BJ (cell line): ENCODE data around the gene DNAH3. TPM values are rescaled to one million over a fixed set of nuclear protein-coding genes. Genes with fewer than 3 reads are reported as not detected.

Experiments
- CTCF ChIA-PET: fragments of 350-600 bp; formaldehyde crosslinking; extraction: SDS; loops from one replicate; lab custom pipeline; 2021; ENCODE audit warnings: antibody characterized with exemption, inconsistent platforms; lab: Yijun Ruan, JAX
- POLR2A ChIA-PET: fragments of 300-600 bp; sonication (Branson Sonifier 250); formaldehyde crosslinking; extraction: SDS; loops from one replicate; lab custom pipeline; 2021; ENCODE audit warnings: antibody characterized with exemption; lab: Charles Lee
- DNase-seq: peaks from one replicate; pipeline ENCODE4 v3.0.0-alpha.2; 2011; ENCODE audit warnings: low read depth
- H3K27me3 ChIP-seq: 2 replicates; pipeline ENCODE4 v1.6.0; 2011; ENCODE audit warnings: low read length; ENCODE audit not compliant: control insufficient read depth, insufficient read depth
- H3K36me3 ChIP-seq: 2 replicates; pipeline ENCODE4 v1.5.1; 2011; ENCODE audit warnings: low read length; ENCODE audit not compliant: control insufficient read depth, insufficient read depth
- H3K4me3 ChIP-seq: 2 replicates; pipeline ENCODE4 v1.5.1; 2011; ENCODE audit warnings: low read depth, mild to moderate bottlenecking, control low read depth, low read length
- polyA plus RNA-seq: library from polyadenylated mRNA; depleted of rRNA; stranded (reverse); fragments of >200 nt; gene quantifications from 2 replicates; pipeline ENCODE4 v1.2.3, GENCODE V29; 2011
- TF ChIP-seq, protein P1 (sequence below): IDR thresholded peaks from 2 replicates; pipeline ENCODE4 v1.5.1; 2011; ENCODE audit warnings: low read depth, mild to moderate bottlenecking, control low read depth, inconsistent platforms, low read length, moderate library complexity; ENCODE audit not compliant: insufficient read depth

DNAH3 gene
- polyA plus RNA-seq, 1 experiment: not detected

DNA sequence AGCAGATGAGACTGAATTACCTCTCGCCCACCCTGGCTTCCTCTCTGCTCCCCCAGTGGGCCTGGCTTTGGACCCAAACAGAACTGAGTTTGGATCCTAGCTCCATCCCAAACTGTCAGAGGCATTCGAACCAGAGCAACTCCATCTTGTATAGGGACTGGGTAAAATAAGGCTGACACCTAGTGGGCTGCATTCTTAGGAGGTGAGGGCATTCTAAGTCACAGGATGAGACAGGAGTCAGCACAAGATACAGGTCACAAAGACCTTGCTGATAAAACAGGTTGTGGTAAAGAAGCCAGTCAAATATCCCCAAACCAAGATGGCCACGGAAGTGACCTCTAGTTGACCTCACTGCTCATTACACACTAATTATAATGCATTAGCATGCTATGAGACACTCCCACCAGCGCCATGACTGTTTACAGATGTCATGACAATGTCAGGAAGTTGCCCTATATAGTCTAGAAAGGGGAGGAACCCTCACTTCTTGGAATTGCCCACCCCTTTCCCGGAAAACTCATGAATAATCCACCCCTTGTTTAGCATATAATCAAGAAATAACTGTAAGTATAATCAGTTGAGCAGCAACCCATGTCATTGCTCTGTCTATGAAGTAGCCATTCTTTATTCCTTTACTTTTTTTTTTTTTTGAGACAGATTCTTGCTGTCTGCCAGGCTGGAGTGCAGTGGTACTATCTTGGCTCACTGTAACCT is 205.6 kb downstream of the DNAH3 start:
- Histone ChIP-seq H3K27me3 (no peaks in the 10 kb centered on the region), H3K36me3 (no peaks in the 10 kb centered on the region), H3K4me3 (no peak overlapping the region)
- CTCF ChIA-PET: interaction anchor here (1.9 kb wide), 1 partner anchor 95 kb away, joined by 9 read pairs; no protein-coding TSS in a partner anchor
- DNase-seq: no peak
- POLR2A ChIA-PET: no interaction called here
- TF ChIP-seq, protein P1, sequence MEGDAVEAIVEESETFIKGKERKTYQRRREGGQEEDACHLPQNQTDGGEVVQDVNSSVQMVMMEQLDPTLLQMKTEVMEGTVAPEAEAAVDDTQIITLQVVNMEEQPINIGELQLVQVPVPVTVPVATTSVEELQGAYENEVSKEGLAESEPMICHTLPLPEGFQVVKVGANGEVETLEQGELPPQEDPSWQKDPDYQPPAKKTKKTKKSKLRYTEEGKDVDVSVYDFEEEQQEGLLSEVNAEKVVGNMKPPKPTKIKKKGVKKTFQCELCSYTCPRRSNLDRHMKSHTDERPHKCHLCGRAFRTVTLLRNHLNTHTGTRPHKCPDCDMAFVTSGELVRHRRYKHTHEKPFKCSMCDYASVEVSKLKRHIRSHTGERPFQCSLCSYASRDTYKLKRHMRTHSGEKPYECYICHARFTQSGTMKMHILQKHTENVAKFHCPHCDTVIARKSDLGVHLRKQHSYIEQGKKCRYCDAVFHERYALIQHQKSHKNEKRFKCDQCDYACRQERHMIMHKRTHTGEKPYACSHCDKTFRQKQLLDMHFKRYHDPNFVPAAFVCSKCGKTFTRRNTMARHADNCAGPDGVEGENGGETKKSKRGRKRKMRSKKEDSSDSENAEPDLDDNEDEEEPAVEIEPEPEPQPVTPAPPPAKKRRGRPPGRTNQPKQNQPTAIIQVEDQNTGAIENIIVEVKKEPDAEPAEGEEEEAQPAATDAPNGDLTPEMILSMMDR: no peak

DNA sequence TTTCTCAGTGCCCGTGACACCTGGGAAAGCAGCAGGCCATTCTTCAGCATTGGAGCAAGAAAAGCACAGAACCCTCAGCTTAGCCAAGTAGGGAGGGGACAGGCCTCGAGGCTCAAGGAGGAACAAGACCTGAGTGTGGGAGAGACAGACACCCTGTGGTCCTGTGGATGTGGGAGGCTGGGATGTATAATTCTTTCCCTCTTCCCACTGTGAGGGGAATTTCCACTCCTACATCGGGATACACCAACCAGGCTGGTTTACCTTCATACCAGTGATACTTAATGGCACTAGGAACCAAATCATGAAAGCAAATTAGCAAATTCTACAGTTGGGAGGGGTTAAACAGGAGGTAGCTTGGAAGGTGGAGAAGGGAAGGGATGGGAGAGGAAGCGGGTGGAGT is 208.4 kb downstream of the DNAH3 start:
- ChIA-PET CTCF (interaction anchor here (1.5 kb wide), 1 partner anchor 12 kb away, joined by 4 read pairs; no protein-coding TSS in a partner anchor), POLR2A (no interaction called here)
- TF ChIP-seq, protein P1: no peak
- no peak overlapping the region for H3K4me3 ChIP-seq
- H3K36me3 ChIP-seq: no peaks in the 10 kb centered on the region
- no peak for DNase-seq
- no peaks in the 10 kb centered on the region for H3K27me3 ChIP-seq

GRCh38 chr16:20941636-20941926 is 209.1 kb downstream of the DNAH3 start:
- DNase-seq: no peak
- POLR2A ChIA-PET: no interaction called here
- CTCF ChIA-PET: interaction anchor here (1.3 to 1.5 kb wide), 2 partner anchors 13 to 91 kb away, joined by 3 to 4 read pairs; no protein-coding TSS in a partner anchor
- TF ChIP-seq, protein P1: no peak
- Histone ChIP-seq H3K27me3 (no peaks in the 10 kb centered on the region), H3K4me3 (no peak overlapping the region), H3K36me3 (no peaks in the 10 kb centered on the region)

- POLR2A ChIA-PET: no interaction called here
- TF ChIP-seq, protein P1: no peak
- DNase-seq: no peak
- Histone ChIP-seq H3K27me3 (no peaks in the 10 kb centered on the region), H3K4me3 (no peak overlapping the region), H3K36me3 (no peaks in the 10 kb centered on the region)
- CTCF ChIA-PET: interaction anchor here (1.3 to 1.5 kb wide), 2 partner anchors 14 to 91 kb away, joined by 3 to 4 read pairs; no protein-coding TSS in a partner anchor
Observed at GRCh38 chr16:20940871-20941635, 209.6 kb downstream of the DNAH3 start.

DNA sequence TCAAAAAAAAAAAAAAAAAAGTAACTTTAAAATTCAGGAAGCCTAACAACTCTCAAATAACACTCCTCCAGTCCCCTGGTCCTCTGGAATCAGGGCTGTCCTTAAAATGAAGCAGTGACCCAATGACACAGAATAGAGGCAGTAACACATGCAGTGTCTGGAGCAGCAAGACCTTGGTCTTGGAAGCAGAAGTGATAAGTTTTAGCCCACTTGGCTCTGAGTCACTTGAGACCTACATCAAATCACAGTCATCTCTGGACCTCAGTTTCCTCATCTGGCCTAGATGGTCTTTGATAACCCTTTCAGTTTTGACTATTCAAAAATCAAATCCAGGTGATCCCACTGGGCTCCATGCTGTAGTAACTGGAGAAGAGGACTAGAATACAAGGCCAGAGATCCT is 211.0 kb downstream of the DNAH3 start:
- Histone ChIP-seq H3K27me3 (no peaks in the 10 kb centered on the region), H3K4me3 (no peak overlapping the region), H3K36me3 (no peaks in the 10 kb centered on the region)
- ChIA-PET CTCF (no interaction called here), POLR2A (no interaction called here)
- TF ChIP-seq, protein P1: no peak
- DNase-seq: no peak
